NT2/D1 (cell line): ENCODE data around the gene SRSF4.
"Not testable (repeated sequence)": the region's sequence is repeated elsewhere in the genome, so short reads cannot be mapped to it uniquely, and the experiment has no call there.

ENCODE experiments used
- DNase-seq: peaks from one replicate; pipeline ENCODE4 v3.0.0-alpha.2; 2011; ENCODE audit warnings: low read depth, low spot score
- H3K27me3 ChIP-seq: 2 replicates; pipeline ENCODE4 v1.6.0; 2011; ENCODE audit warnings: mild to moderate bottlenecking; ENCODE audit not compliant: insufficient read length, insufficient read depth
- H3K36me3 ChIP-seq: 2 replicates; pipeline ENCODE4 v1.6.1; 2011; ENCODE audit warnings: mild to moderate bottlenecking, low read length, mixed read lengths; ENCODE audit not compliant: insufficient read depth, insufficient read length
- H3K4me1 ChIP-seq: 2 replicates; pipeline ENCODE4 v1.5.1; 2011; ENCODE audit not compliant: insufficient read depth, insufficient read length
- H3K4me3 ChIP-seq: 2 replicates; pipeline ENCODE4 v1.5.1; 2011; ENCODE audit warnings: low read depth; ENCODE audit not compliant: insufficient read length
- H3K9ac ChIP-seq: 2 replicates; pipeline ENCODE4 v1.6.0; 2011; ENCODE audit warnings: low read depth; ENCODE audit not compliant: insufficient read length
- H3K9me3 ChIP-seq: 2 replicates; pipeline ENCODE4 v1.5.1; 2011; ENCODE audit warnings: mild to moderate bottlenecking, low read length; ENCODE audit not compliant: insufficient read depth
- SUZ12 ChIP-seq: IDR thresholded peaks from 2 replicates; pipeline ENCODE4 v1.6.1; 2011; ENCODE audit not compliant: insufficient read length, insufficient read depth; ENCODE audit errors: extremely low read depth
- YY1 ChIP-seq: IDR thresholded peaks from 2 replicates; pipeline ENCODE4 v1.6.1; 2011; ENCODE audit not compliant: insufficient read length, insufficient read depth
- ZNF274 ChIP-seq: IDR thresholded peaks from 2 replicates; pipeline ENCODE4 v1.6.1; 2011; ENCODE audit warnings: mild to moderate bottlenecking, low read depth, low read length

Gene SRSF4

GRCh38 chr1:29157269-29157601 is 24.5 kb downstream of the SRSF4 start:
- peaks cover 96% of the 10 kb centered on the region for H3K36me3 ChIP-seq
- TF ChIP-seq YY1, result no peak
- no peak for TF ChIP-seq SUZ12
- no peak for TF ChIP-seq ZNF274
- no peaks in the 10 kb centered on the region for H3K9me3 ChIP-seq
- H3K27me3 ChIP-seq, result no peaks in the 10 kb centered on the region
- H3K4me1 ChIP-seq, result no peaks in the 10 kb centered on the region
- H3K4me3 ChIP-seq, result no peak overlapping the region
- no peak overlapping the region for H3K9ac ChIP-seq
- no peak for DNase-seq

DNA sequence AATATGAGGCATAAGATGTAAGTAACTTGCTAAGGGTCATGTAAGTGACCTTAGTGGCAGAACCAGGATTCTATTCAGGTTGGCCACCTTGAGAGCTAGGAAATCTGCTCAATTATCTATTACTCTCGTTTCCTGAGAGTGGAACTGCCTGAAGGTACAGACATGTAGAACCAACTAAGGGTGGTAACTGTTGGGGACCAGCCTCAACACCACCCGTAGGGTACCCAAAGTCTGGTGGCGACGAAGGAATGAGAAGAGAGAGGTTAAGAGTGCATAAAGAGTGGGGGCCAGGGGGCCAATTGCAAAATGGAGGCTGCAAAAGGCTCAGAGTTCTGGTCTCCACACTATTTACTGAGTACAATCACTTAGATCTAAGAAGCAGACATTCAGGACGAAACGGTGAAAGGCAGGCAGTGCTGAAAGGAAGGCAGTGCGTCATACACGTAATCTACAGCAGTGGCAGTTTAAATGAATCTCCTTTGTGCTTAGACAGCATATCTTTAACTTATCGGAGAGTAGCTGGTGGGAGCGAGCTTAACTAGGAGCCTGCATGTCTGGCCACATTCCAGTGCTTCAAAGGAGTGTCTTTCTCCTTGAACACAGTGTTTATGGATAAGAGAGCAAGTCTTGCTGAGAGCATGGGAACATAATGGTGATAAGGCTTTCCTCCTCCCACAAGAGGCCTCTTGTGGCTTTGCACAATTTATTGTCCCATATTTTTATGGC is 25.0 kb downstream of the SRSF4 start:
- Histone ChIP-seq H3K36me3 (peaks cover 98% of the 10 kb centered on the region), H3K9me3 (no peaks in the 10 kb centered on the region), H3K27me3 (no peaks in the 10 kb centered on the region), H3K9ac (no peak overlapping the region), H3K4me1 (no peaks in the 10 kb centered on the region), H3K4me3 (no peak overlapping the region)
- TF ChIP-seq YY1 (no peak), SUZ12 (no peak), ZNF274 (no peak)
- DNase-seq, result no peak

- H3K27me3 ChIP-seq, result no peaks in the 10 kb centered on the region
- TF ChIP-seq YY1 (no peak), SUZ12 (no peak), ZNF274 (no peak)
- H3K36me3 ChIP-seq, result peaks cover 97% of the 10 kb centered on the region
- H3K4me3 ChIP-seq, result no peak overlapping the region
- DNase-seq, result no peak
- H3K9ac ChIP-seq, result no peak overlapping the region
- H3K9me3 ChIP-seq, result no peaks in the 10 kb centered on the region
- no peaks in the 10 kb centered on the region for H3K4me1 ChIP-seq
Measured at GRCh38 chr1:29152046-29152805, 29.5 kb downstream of the SRSF4 start.

DNA sequence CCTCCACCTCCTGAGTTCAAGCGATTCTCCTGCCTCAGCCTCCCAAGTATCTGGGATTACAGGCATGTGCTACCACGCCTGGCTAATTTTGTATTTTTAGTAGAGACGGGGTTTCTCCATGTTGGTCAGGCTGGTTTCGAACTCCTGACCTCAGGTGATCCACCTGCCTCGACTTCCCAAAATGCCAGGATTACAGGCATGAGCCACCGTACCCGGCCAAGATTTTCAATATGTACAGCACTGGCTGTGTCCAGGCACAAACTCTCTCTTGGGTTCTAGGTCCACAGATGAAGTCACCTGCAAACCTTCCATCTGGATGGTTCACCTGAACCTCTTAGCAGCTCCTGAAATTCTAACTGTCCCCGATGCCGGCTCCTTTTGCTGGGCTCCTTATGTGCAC is 31.4 kb downstream of the SRSF4 start:
- H3K4me3 ChIP-seq, H3K4me1 ChIP-seq, H3K9ac ChIP-seq, DNase-seq, H3K9me3 ChIP-seq, H3K27me3 ChIP-seq: not testable (repeated sequence)
- peaks cover 98% of the 10 kb centered on the region for H3K36me3 ChIP-seq

DNA sequence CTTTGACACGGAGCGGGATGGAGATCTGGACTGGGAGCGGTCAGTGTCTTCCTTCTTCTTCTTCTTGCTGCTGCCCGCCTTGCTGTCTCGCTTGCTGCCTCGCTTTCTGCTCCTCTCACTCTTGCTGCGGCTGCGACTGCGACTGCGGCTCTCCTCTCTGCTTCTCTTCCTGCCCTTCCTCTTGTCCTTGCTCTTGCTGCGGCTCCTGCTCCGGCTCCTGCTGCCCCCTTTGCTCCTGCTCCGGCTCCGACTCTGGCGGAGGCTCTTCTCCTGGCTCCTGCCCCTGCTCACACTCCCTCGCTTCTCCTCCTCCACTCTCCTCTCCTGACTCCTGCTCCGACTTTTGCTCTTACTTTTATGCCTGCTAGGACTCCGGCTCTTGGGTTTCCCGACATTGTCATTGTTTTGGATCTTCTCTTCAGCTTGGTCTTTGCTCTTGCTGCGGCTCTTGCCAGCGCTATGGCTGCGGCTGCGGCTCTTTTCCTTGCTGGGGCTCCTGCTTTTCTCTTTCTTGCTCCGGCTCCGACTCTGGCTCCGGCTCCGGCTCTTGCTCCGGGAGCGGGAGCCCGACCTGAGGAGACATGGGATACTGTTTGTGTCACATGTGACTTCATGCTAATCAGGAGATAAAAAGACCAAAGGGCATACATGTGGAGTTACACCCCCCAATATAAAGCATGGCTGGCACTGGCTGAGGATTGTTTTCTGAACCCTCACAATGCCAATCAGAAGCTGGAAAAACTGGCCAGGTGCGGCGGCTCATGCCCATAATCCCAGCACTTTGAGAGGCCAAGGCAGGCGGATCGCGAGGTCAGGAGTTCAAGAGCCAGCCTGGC is 32.8 kb downstream of the SRSF4 start:
- Histone ChIP-seq H3K4me1 (no peaks in the 10 kb centered on the region), H3K36me3 (peaks cover 91% of the 10 kb centered on the region), H3K9me3 (no peaks in the 10 kb centered on the region), H3K4me3 (no peak overlapping the region), H3K27me3 (no peaks in the 10 kb centered on the region), H3K9ac (no peak overlapping the region)
- no peak for TF ChIP-seq YY1
- TF ChIP-seq ZNF274, result no peak
- no peak for TF ChIP-seq SUZ12
- DNase-seq, result no peak

DNA sequence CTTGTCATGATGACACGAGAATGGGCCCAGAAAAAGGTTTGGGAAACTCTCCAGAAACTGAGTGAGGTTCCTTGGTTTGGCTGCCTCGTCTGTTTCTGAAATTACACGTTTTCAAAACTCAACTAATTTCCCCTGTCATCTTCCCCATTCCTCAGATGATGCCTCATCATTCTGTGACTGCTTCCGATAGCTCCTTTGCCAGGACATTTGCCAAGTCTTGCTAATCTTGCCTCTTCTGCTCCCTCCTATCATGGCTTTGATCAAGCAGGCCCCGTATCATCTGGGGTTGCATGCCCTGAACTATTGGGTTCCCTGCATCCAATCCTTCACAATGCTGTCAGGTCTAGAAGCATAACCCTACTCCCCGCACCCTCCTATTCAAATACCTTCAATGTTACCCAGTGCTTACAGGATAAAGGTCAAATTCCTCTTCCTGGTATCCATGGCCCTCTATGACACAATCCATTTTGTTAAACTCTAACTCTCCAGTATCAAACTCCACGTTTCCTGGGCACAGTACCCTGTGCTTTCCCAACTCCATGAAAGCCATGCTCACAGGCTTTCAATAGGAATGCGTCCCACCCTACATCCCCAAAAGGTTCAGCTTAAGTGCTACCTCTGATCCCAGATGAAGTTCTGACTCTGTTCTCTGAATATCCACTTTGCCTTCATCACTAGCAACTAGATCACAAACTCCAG is 35.8 kb downstream of the SRSF4 start:
- no peaks in the 10 kb centered on the region for H3K4me1 ChIP-seq
- no peak for DNase-seq
- H3K9ac ChIP-seq, result no peak overlapping the region
- H3K4me3 ChIP-seq, result no peak overlapping the region
- H3K27me3 ChIP-seq, result no peaks in the 10 kb centered on the region
- no peaks in the 10 kb centered on the region for H3K9me3 ChIP-seq
- H3K36me3 ChIP-seq, result peaks cover 62% of the 10 kb centered on the region
- no peak for TF ChIP-seq YY1
- no peak for TF ChIP-seq ZNF274
- TF ChIP-seq SUZ12, result no peak

GRCh38 chr1:29144178-29144577 is 37.5 kb downstream of the SRSF4 start:
- no peak for TF ChIP-seq YY1
- TF ChIP-seq SUZ12, result no peak
- TF ChIP-seq ZNF274, result no peak
- no peak overlapping the region for H3K9ac ChIP-seq
- no peaks in the 10 kb centered on the region for H3K27me3 ChIP-seq
- H3K4me1 ChIP-seq, result no peaks in the 10 kb centered on the region
- no peaks in the 10 kb centered on the region for H3K9me3 ChIP-seq
- no peak overlapping the region for H3K4me3 ChIP-seq
- no peak for DNase-seq
- H3K36me3 ChIP-seq, result peaks cover 46% of the 10 kb centered on the region
